Testis (tissue), 2 donors: ENCODE measurements around the gene TEX48.

Source experiments
- CTCF ChIP-seq, 3 experiments: fragments of 450-650 bp in 2 of 3; fragments of 200-600 bp in 1 of 3; sonication (generic) in 1 of 3; IDR thresholded peaks; one replicate each; pipeline ENCODE4 v1.5.1; 2016 to 2019; ENCODE audit warnings: antibody characterized with exemption in 3 of 3, mild to moderate bottlenecking in 2 of 3, moderate library complexity in 1 of 3
- POLR2A ChIP-seq: fragments of 450-650 bp; IDR thresholded peaks from one replicate; pipeline ENCODE4 v1.6.1; 2017; ENCODE audit warnings: antibody characterized with exemption, mild to moderate bottlenecking, moderate library complexity

DNA sequence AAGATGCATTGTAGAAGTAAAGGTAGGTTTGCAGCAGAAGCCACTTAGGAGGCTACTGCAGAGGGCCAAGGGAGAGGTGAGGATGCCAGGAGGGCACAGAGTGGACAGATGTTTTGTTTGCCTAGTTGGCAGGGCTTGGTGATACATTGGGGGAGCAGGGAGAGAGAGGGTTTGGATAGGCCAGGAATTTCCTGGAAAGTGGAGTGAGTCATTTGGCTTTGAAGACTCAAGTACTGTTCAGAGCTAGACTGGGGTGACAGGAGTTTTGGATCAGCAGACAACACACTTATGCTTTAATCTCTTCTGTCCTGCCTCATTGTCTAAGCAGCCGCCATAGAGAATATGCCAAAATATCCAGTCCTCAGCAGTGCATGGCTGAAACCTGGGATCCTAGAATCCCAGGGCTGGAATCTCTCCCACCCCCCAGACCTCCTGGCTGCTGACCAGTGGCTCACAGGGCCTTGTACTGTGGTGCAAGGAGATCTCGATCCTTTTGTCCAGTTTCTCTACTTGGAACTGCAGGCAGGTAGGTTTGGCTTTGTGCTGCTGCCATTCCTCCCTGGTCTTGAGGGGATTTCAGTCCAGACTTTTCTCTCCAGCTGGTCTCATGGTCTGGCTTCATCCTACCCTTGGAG lies 59.9 kb downstream of the TEX48 start:
- no peak for TF ChIP-seq CTCF (IDR thresholded peaks at IDR 0.05)
- no peak for TF ChIP-seq POLR2A
